Measurements from ENCODE around the gene SLITRK6. TPM values are rescaled to one million over a fixed set of nuclear protein-coding genes. Genes with fewer than 3 reads are reported as not detected.

Gene SLITRK6
- total RNA-seq, 1 experiment from 2014 or later: 3.4 TPM

- Histone ChIP-seq H3K36me3 (ENCODE audit: low read depth) (no peaks in the 10 kb centered on the region), H3K4me1 (replicated peaks; ENCODE audit: insufficient read depth) (no peaks in the 10 kb centered on the region), H3K27ac (no peak overlapping the region), H3K27me3 (ENCODE audit: insufficient read depth, low read depth) (no peaks in the 10 kb centered on the region), H2AFZ (no peak overlapping the region), H3F3A (ENCODE audit: insufficient read depth, low read depth) (no peaks in the 10 kb centered on the region), H3K4me3 (no peak overlapping the region), H4K20me1 (ENCODE audit: insufficient read depth) (no peaks in the 10 kb centered on the region), H3K79me2 (ENCODE audit: low read depth) (no peaks in the 10 kb centered on the region), H3K9me3 (ENCODE audit: insufficient read depth, low read depth) (no peaks in the 10 kb centered on the region), H3K4me2 (no peak overlapping the region), H3K9me2 (ENCODE audit: insufficient read depth) (no peaks in the 10 kb centered on the region)
- no peak for DNase-seq
- no TSS peak for BruUV-seq (replicated peaks)
- ChIA-PET POLR2A (ENCODE audit: unreplicated experiment) (no interaction called here), CTCF (no interaction called here)
- TF ChIP-seq EZH2 (IDR thresholded peaks at IDR 0.05; ENCODE audit: low read depth) (no peak), CTCF (conservative IDR thresholded peaks at IDR 0.05) (peak; percentile 48; the same call in 1 of the 2 replicates)
- intact Hi-C loops (cut with micrococcal nuclease; ENCODE audit: unreplicated experiment): no loop called here
Measured at GRCh38 chr13:85816413-85816812, 17.2 kb upstream of the SLITRK6 start.

- TF ChIP-seq EZH2 (IDR thresholded peaks at IDR 0.05; ENCODE audit: low read depth) (no peak), CTCF (conservative IDR thresholded peaks at IDR 0.05) (no peak)
- H3F3A ChIP-seq (ENCODE audit: insufficient read depth, low read depth): no peaks in the 10 kb centered on the region
- no peaks in the 10 kb centered on the region for H3K9me2 ChIP-seq (ENCODE audit: insufficient read depth)
- intact Hi-C loops (cut with micrococcal nuclease; ENCODE audit: unreplicated experiment): no loop called here
- no peak overlapping the region for H3K4me2 ChIP-seq
- no peaks in the 10 kb centered on the region for H3K4me1 ChIP-seq (replicated peaks; ENCODE audit: insufficient read depth)
- no peak overlapping the region for H2AFZ ChIP-seq
- H3K27me3 ChIP-seq (ENCODE audit: insufficient read depth, low read depth): no peaks in the 10 kb centered on the region
- POLR2A ChIA-PET (ENCODE audit: unreplicated experiment): no interaction called here
- no peak overlapping the region for H3K27ac ChIP-seq
- DNase-seq: no peak
- no peak overlapping the region for H3K4me3 ChIP-seq
- H4K20me1 ChIP-seq (ENCODE audit: insufficient read depth): no peaks in the 10 kb centered on the region
- CTCF ChIA-PET: no interaction called here
- no peaks in the 10 kb centered on the region for H3K9me3 ChIP-seq (ENCODE audit: insufficient read depth, low read depth)
- BruUV-seq (replicated peaks): no TSS peak
- H3K79me2 ChIP-seq (ENCODE audit: low read depth): no peaks in the 10 kb centered on the region
- H3K36me3 ChIP-seq (ENCODE audit: low read depth): no peaks in the 10 kb centered on the region
Measured at GRCh38 chr13:85812282-85812681, 13.1 kb upstream of the SLITRK6 start.

DNA sequence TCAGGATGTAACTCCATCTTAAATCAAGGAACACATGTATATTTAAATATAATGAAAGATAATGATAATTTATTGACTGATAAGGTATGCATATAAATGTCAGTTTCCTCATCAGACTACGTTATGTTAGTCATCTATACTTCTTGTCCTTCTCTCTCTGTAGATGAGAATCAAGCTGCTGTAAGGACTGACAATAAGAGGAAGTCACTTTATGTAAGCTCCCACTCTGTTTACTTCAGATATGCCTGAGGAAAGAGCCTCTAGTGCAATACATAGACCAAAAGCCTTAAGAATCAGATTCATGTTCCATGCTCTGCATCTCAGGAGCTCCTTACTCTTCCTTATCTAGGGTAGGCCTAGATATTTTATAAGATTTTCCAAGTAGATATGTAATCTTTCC lies 9.6 kb upstream of the SLITRK6 start:
- Histone ChIP-seq H3K9me2 (ENCODE audit: insufficient read depth) (no peaks in the 10 kb centered on the region), H3K36me3 (ENCODE audit: low read depth) (no peaks in the 10 kb centered on the region), H3K4me3 (no peak overlapping the region), H3K9me3 (ENCODE audit: insufficient read depth, low read depth) (no peaks in the 10 kb centered on the region), H3K4me2 (no peak overlapping the region), H3K4me1 (replicated peaks; ENCODE audit: insufficient read depth) (no peaks in the 10 kb centered on the region), H2AFZ (no peak overlapping the region), H3K27ac (no peak overlapping the region), H4K20me1 (ENCODE audit: insufficient read depth) (no peaks in the 10 kb centered on the region), H3K79me2 (ENCODE audit: low read depth) (no peaks in the 10 kb centered on the region), H3K27me3 (ENCODE audit: insufficient read depth, low read depth) (no peaks in the 10 kb centered on the region), H3F3A (ENCODE audit: insufficient read depth, low read depth) (no peaks in the 10 kb centered on the region)
- no TSS peak for BruUV-seq (replicated peaks)
- TF ChIP-seq EZH2 (IDR thresholded peaks at IDR 0.05; ENCODE audit: low read depth) (no peak), CTCF (conservative IDR thresholded peaks at IDR 0.05) (no peak)
- intact Hi-C loops (cut with micrococcal nuclease; ENCODE audit: unreplicated experiment): loop anchor here (5.0 kb wide), 1 partner anchor 967 kb away; no protein-coding TSS in a partner anchor
- ChIA-PET CTCF (no interaction called here), POLR2A (ENCODE audit: unreplicated experiment) (no interaction called here)
- no peak for DNase-seq
